GM23248 (cell line): Measurements from ENCODE around the gene ZFAND2B. TPM values are rescaled to one million over a fixed set of nuclear protein-coding genes. Genes with fewer than 3 reads are reported as not detected.

Source experiments
- DNase-seq: peaks from one replicate; pipeline ENCODE4 v3.0.0-alpha.2; 2015
- H2AFZ ChIP-seq: fragments of 200-600 bp; sonication (generic); 2 replicates; pipeline ENCODE4 v1.6.1; 2016; ENCODE audit warnings: antibody characterized with exemption
- H3F3A ChIP-seq: fragments of 200-600 bp; sonication (generic); 2 replicates; pipeline ENCODE4 v1.6.1; 2016; ENCODE audit warnings: mild to moderate bottlenecking, antibody characterized with exemption, mixed run types; ENCODE audit not compliant: insufficient read depth
- H3K27ac ChIP-seq: fragments of 200-600 bp; sonication (generic); 2 replicates; pipeline ENCODE4 v1.5.1; 2016; ENCODE audit warnings: mild to moderate bottlenecking
- H3K27me3 ChIP-seq: fragments of 200-600 bp; sonication (generic); replicated peaks from 2 replicates; pipeline ENCODE4 v1.6.1; 2016; ENCODE audit warnings: mild to moderate bottlenecking; ENCODE audit not compliant: insufficient read depth
- H3K36me3 ChIP-seq: fragments of 200-600 bp; sonication (generic); 2 replicates; pipeline ENCODE4 v1.6.1; 2016; ENCODE audit warnings: low read depth, mild to moderate bottlenecking
- H3K4me1 ChIP-seq: fragments of 200-600 bp; sonication (generic); 2 replicates; pipeline ENCODE4 v1.6.1; 2016; ENCODE audit warnings: mild to moderate bottlenecking; ENCODE audit not compliant: insufficient read depth
- H3K4me2 ChIP-seq: fragments of 200-600 bp; sonication (generic); one replicate; pipeline ENCODE4 v1.6.1; 2016; ENCODE audit warnings: mild to moderate bottlenecking; ENCODE audit not compliant: unreplicated experiment
- H3K4me3 ChIP-seq: fragments of 200-600 bp; sonication (generic); 2 replicates; pipeline ENCODE4 v1.5.1; 2016; ENCODE audit warnings: mild to moderate bottlenecking
- H3K79me2 ChIP-seq: fragments of 200-600 bp; sonication (generic); 2 replicates; pipeline ENCODE4 v1.6.1; 2016; ENCODE audit warnings: mild to moderate bottlenecking; ENCODE audit not compliant: insufficient read depth
- H3K9ac ChIP-seq: fragments of 200-600 bp; sonication (generic); 2 replicates; pipeline ENCODE4 v1.6.1; 2016; ENCODE audit warnings: mild to moderate bottlenecking
- H3K9me2 ChIP-seq: fragments of 200-600 bp; sonication (generic); 2 replicates; pipeline ENCODE4 v1.6.1; 2016; ENCODE audit warnings: mixed run types, mild to moderate bottlenecking, moderate library complexity; ENCODE audit not compliant: insufficient read depth
- H3K9me3 ChIP-seq: fragments of 200-600 bp; sonication (generic); one replicate; pipeline ENCODE4 v1.6.1; 2017; ENCODE audit warnings: low read depth
- H4K20me1 ChIP-seq: fragments of 200-600 bp; sonication (generic); 2 replicates; pipeline ENCODE4 v1.6.0; 2016; ENCODE audit not compliant: insufficient read depth
- EZH2 ChIP-seq: fragments of 200-600 bp; sonication (generic); IDR thresholded peaks from 2 replicates; pipeline ENCODE4 v1.6.1; 2018; ENCODE audit warnings: antibody characterized with exemption, mild to moderate bottlenecking; ENCODE audit not compliant: insufficient read depth, poor library complexity, severe bottlenecking
- EZH2phosphoT487 ChIP-seq: fragments of 200-600 bp; sonication (generic); IDR thresholded peaks from 2 replicates; pipeline ENCODE4 v1.6.1; 2018; ENCODE audit warnings: antibody characterized with exemption, moderate library complexity, mild to moderate bottlenecking, low read depth; ENCODE audit not compliant: insufficient read depth
- WGBS, 2 experiments: methylation state at CpG; one replicate each; pipeline ENCODE4 v1.1.6; 2015 to 2017; ENCODE audit warnings: low lambda C conversion rate in 2 of 2, low coverage in 1 of 2; ENCODE audit errors: missing lambda C conversion rate in 2 of 2; 5-methylcytosine and 5-hydroxymethylcytosine counted together
- in situ Hi-C: fragments of 300-500 bp; cut with MboI; formaldehyde crosslinking; loops from 2 replicates; pipeline ENCODE4 v1.15.0; 2020
- polyA plus RNA-seq: library from polyadenylated mRNA; unstranded; fragments of >200 nt; fragmentation: Nextera tagmentation; extraction: Ambion mirVana; gene quantifications from 2 replicates; pipeline ENCODE4 v1.2.1, GENCODE V29; 2016
- total RNA-seq: library from RNA; depleted of rRNA; stranded (reverse); fragments of >200 nt; shearing (Covaris generic); gene quantifications from 2 replicates; pipeline ENCODE4 v1.2.3, GENCODE V29; 2014

The ZFAND2B gene
- total and polyA plus RNA-seq, 2 experiments from 2014 or later: 38.9 to 39.3 TPM

DNA sequence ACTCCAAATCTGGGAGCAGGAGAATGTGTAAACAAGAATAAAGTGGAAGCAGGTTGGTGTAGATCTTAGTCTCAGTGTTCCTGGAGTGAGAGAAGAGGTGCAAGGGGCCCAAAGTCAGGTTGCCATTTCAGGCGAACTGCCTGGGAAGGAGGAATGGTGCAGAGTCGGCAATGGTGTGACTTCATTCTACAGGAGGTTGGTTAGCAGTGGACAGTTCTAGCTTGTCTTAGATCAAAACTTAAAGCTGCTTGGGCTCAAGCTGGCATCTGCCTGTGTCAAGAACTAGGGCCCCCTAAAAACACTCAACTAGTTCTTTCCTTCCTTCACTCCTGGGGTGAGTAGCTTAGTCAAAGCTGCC, 42.2 kb downstream of the ZFAND2B start:
- peak; percentile 24 for DNase-seq
- Histone ChIP-seq H3K79me2 (peaks cover 34% of the 10 kb centered on the region), H3K9me2 (no peaks in the 10 kb centered on the region), H2AFZ (no peak overlapping the region), H3K4me3 (peak overlapping the region; percentile 28; the same call in 1 of the 2 replicates), H3K9ac (peak overlapping the region; percentile 66), H3K4me2 (peak overlapping the region; percentile 80), H3K4me1 (peaks cover 56% of the 10 kb centered on the region), H3K27me3 (no peaks in the 10 kb centered on the region), H3F3A (peaks cover 43% of the 10 kb centered on the region), H3K27ac (peak overlapping the region; percentile 89), H3K9me3 (no peaks in the 10 kb centered on the region), H3K36me3 (no peaks in the 10 kb centered on the region), H4K20me1 (no peaks in the 10 kb centered on the region)
- WGBS, 2 experiments: 68 to 77% methylated on average over 2 of the region's 2 CpGs
- no peak for TF ChIP-seq EZH2phosphoT487
- no peak for TF ChIP-seq EZH2
- in situ Hi-C loops: no loop called here

DNA sequence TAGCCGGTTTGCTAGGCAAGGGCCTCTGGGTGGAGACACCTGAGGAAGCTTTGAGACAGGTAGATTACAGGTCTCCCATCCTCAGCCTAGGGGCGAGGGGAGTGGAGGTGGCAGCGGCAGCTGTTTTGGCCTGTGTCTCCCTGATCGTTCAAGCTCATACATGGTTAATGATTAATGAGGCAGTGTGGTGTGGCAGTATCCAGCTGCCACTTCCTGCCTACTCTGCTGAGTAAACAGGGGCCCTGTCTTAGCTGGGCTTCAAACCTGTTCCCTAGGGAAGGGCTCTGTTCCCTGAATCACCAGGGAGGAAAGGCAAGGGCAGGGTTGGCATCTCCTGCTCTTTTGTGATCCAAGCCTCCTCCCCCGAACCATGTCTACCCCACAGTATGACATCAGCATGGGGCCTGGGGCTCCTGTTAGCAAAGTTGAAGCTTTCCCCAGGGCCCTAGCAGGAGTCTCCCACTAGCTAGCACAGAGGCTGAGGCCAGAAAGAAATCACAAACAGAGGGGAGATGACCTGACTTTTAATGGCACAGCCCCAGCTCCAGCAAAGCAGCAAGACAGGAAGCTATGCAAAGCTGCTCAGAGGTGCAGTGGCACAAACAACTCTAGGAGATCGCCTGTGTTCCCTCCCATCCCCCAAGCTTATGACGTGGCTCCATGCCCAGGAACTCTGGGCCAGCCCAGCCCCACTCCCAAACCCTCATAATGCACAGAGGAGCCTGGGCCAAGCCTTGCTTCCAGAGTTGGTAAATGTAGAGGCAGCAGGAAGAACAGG, 42.8 kb downstream of the ZFAND2B start:
- no peaks in the 10 kb centered on the region for H3K36me3 ChIP-seq
- H3K9me2 ChIP-seq: no peaks in the 10 kb centered on the region
- H3K27me3 ChIP-seq: no peaks in the 10 kb centered on the region
- peak overlapping the region; percentile 80 for H3K4me2 ChIP-seq
- peak; percentile 92 for DNase-seq
- H3K27ac ChIP-seq: peak overlapping the region; percentile 89
- no peaks in the 10 kb centered on the region for H3K9me3 ChIP-seq
- in situ Hi-C loops: no loop called here
- H3K4me1 ChIP-seq: peaks cover 54% of the 10 kb centered on the region
- peaks cover 43% of the 10 kb centered on the region for H3F3A ChIP-seq
- peaks cover 30% of the 10 kb centered on the region for H3K79me2 ChIP-seq
- H4K20me1 ChIP-seq: no peaks in the 10 kb centered on the region
- H2AFZ ChIP-seq: 0 out of 2 replicates have a peak overlapping the region, but pooled peaks have one; percentile 2
- H3K4me3 ChIP-seq: peak overlapping the region; percentile 28; the same call in 1 of the 2 replicates
- H3K9ac ChIP-seq: peak overlapping the region; percentile 66
- TF ChIP-seq EZH2phosphoT487: no peak
- TF ChIP-seq EZH2: no peak
- WGBS, 2 experiments: 20 to 22% methylated on average over 7 of the region's 7 CpGs

DNA sequence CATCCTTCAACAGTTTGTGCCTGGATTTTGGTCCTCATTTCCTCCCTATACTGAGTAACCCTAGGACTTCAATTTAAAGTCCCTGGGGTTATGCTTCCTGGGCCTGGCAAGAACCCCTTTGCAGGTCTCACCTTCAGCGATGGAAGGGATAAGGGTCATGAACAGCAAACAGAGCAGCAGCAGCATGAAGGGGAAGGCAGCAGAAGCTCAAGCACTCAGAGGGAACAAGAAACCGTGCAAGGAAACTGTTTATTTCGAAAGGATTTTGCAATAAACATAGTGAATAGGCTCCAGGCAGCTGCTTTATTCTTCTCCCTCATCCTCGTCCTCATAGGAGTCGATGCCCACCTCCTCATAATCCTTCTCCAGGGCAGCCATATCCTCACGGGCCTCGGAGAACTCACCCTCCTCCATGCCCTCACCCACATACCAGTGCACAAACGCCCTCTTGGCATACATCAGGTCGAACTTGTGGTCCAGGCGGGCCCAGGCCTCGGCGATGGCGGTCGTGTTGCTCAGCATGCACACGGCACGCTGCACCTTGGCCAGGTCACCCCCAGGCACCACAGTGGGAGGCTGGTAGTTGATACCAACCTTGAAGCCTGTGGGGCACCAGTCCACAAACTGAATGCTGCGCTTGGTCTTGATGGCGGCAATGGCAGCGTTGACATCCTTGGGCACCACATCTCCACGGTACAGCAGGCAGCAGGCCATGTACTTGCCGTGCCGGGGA, 43.6 kb downstream of the ZFAND2B start:
- in situ Hi-C loops: no loop called here
- H3K79me2 ChIP-seq: peaks cover 22% of the 10 kb centered on the region
- peaks cover 50% of the 10 kb centered on the region for H3F3A ChIP-seq
- DNase-seq: peak; percentile 33
- no peak overlapping the region; the same call in 1 of the 2 replicates for H3K4me3 ChIP-seq
- TF ChIP-seq EZH2phosphoT487 (no peak), EZH2 (no peak)
- 80 to 83% methylated on average over 22 of the region's 22 CpGs for WGBS, 2 experiments
- H3K36me3 ChIP-seq: no peaks in the 10 kb centered on the region
- H3K9me2 ChIP-seq: no peaks in the 10 kb centered on the region
- peak overlapping the region; percentile 89 for H3K27ac ChIP-seq
- no peaks in the 10 kb centered on the region for H3K9me3 ChIP-seq
- H3K4me2 ChIP-seq: peak overlapping the region; percentile 80
- peaks cover 49% of the 10 kb centered on the region for H3K4me1 ChIP-seq
- no peaks in the 10 kb centered on the region for H4K20me1 ChIP-seq
- H2AFZ ChIP-seq: no peak overlapping the region
- peak overlapping the region; percentile 66 for H3K9ac ChIP-seq
- no peaks in the 10 kb centered on the region for H3K27me3 ChIP-seq

DNA sequence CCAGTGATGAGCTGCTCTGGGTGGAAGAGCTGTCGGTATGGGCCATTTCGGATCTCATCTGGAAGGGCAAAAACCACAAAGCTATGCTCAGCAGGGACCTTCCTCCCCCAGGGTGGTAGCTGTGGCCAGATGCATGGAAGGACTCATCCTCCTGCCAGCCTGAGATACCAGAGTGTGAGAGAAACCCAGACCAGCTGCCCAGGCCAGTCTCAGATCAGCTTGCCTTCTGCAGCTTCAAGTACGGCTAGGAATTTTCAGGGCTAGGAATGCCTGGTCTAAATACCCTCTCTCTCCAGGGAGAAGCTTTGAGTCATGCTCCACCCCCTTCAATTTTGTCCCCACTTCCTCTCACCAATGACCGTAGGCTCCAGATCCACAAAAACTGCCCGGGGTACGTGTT, 45.1 kb downstream of the ZFAND2B start:
- no peak overlapping the region for H3K4me3 ChIP-seq
- 84 to 85% methylated on average over 6 of the region's 6 CpGs for WGBS, 2 experiments
- H3K4me2 ChIP-seq: no peak overlapping the region
- no peak overlapping the region for H2AFZ ChIP-seq
- in situ Hi-C loops: no loop called here
- H3F3A ChIP-seq: peaks cover 46% of the 10 kb centered on the region
- peaks cover 41% of the 10 kb centered on the region for H3K4me1 ChIP-seq
- TF ChIP-seq EZH2 (no peak), EZH2phosphoT487 (no peak)
- no peak overlapping the region for H3K9ac ChIP-seq
- no peak overlapping the region for H3K27ac ChIP-seq
- peak; percentile 18 for DNase-seq
- no peaks in the 10 kb centered on the region for H3K36me3 ChIP-seq
- no peaks in the 10 kb centered on the region for H3K9me3 ChIP-seq
- H3K79me2 ChIP-seq: peaks cover 9% of the 10 kb centered on the region
- H3K27me3 ChIP-seq: no peaks in the 10 kb centered on the region; the same call in 1 of the 2 replicates
- H4K20me1 ChIP-seq: no peaks in the 10 kb centered on the region
- no peaks in the 10 kb centered on the region for H3K9me2 ChIP-seq
